HEK293 (cell line): ENCODE results near the gene KCNK2.

Source experiments
- CTCF ChIA-PET: fragments of 350-600 bp; formaldehyde crosslinking; extraction: SDS; loops from one replicate; lab custom pipeline; 2021; ENCODE audit warnings: antibody characterized with exemption; lab: Yijun Ruan, JAX
- POLR2A ChIA-PET: fragments of 300-600 bp; formaldehyde crosslinking; extraction: SDS; loops from one replicate; lab custom pipeline; 2020; ENCODE audit warnings: antibody characterized with exemption, inconsistent platforms; lab: Yijun Ruan, JAX
- H3K27ac ChIP-seq: fragments of 200-500 bp; sonication (Bioruptor generic); 2 replicates; pipeline ENCODE4 v1.5.1; 2014; ENCODE audit warnings: low read depth, low read length, control low read depth, inconsistent platforms; ENCODE audit errors: extremely low read depth
- H3K36me3 ChIP-seq, 2 experiments: fragments of 200-500 bp in 1 of 2; sonication (Bioruptor generic) in 1 of 2; 1 replicate in 1 of 2; 2 replicates in 1 of 2; pipeline ENCODE4 v1.5.1; 2014 to 2017; ENCODE audit warnings: inconsistent platforms in 2 of 2, low read length in 2 of 2; ENCODE audit not compliant: control insufficient read depth in 2 of 2, insufficient read depth in 1 of 2
- H3K4me1 ChIP-seq: fragments of 200-500 bp; sonication (Bioruptor generic); 2 replicates; pipeline ENCODE4 v1.5.1; 2014; ENCODE audit warnings: mild to moderate bottlenecking, low read length, inconsistent platforms; ENCODE audit not compliant: control insufficient read depth, insufficient read depth
- H3K4me3 ChIP-seq: 2 replicates; pipeline ENCODE4 v1.5.1; 2011; ENCODE audit warnings: low read depth, mild to moderate bottlenecking, control low read depth, low read length, moderate library complexity
- H3K9me3 ChIP-seq: fragments of 200-500 bp; sonication (Bioruptor generic); 2 replicates; pipeline ENCODE4 v1.5.1; 2014; ENCODE audit warnings: low read depth, low read length, inconsistent platforms; ENCODE audit not compliant: control insufficient read depth, insufficient read depth
- SCRT1 ChIP-seq: fragments of 450-650 bp; formaldehyde crosslinking; IDR thresholded peaks from 2 replicates; pipeline ENCODE4 v1.5.1; 2016; ENCODE audit warnings: missing biosample characterization, missing genetic modification characterization, borderline replicate concordance
- SCRT2 ChIP-seq: fragments of 450-650 bp; formaldehyde crosslinking; IDR thresholded peaks from 2 replicates; pipeline ENCODE4 v1.5.1; 2016; ENCODE audit warnings: missing biosample characterization, missing genetic modification characterization
- SP3 ChIP-seq: fragments of 450-650 bp; formaldehyde crosslinking; IDR thresholded peaks from 2 replicates; pipeline ENCODE4 v1.5.1; 2016; ENCODE audit warnings: missing biosample characterization, missing genetic modification characterization
- ZBTB20 ChIP-seq: fragments of 450-650 bp; formaldehyde crosslinking; IDR thresholded peaks from 2 replicates; pipeline ENCODE4 v1.5.1; 2016; ENCODE audit warnings: missing biosample characterization, missing genetic modification characterization
- ZFP37 ChIP-seq: fragments of 450-650 bp; formaldehyde crosslinking; IDR thresholded peaks from 2 replicates; pipeline ENCODE4 v1.5.1; 2016; ENCODE audit warnings: missing biosample characterization, missing genetic modification characterization
- ZNF10 ChIP-seq: fragments of 450-650 bp; formaldehyde crosslinking; IDR thresholded peaks from 2 replicates; pipeline ENCODE4 v1.5.1; 2017; ENCODE audit warnings: missing biosample characterization, missing genetic modification characterization
- ZNF138 ChIP-seq: fragments of 450-650 bp; formaldehyde crosslinking; IDR thresholded peaks from 2 replicates; pipeline ENCODE4 v1.5.1; 2016; ENCODE audit warnings: missing biosample characterization, missing genetic modification characterization, borderline replicate concordance
- ZNF174 ChIP-seq: fragments of 450-650 bp; formaldehyde crosslinking; IDR thresholded peaks from 2 replicates; pipeline ENCODE4 v1.5.0; 2017; ENCODE audit warnings: missing biosample characterization, mild to moderate bottlenecking, missing genetic modification characterization
- ZNF184 ChIP-seq: fragments of 450-650 bp; IDR thresholded peaks from 2 replicates; pipeline ENCODE4 v1.5.1; 2018; ENCODE audit warnings: missing biosample characterization, mild to moderate bottlenecking, missing genetic modification characterization
- ZNF2 ChIP-seq: fragments of 450-650 bp; formaldehyde crosslinking; IDR thresholded peaks from 2 replicates; pipeline ENCODE4 v1.5.1; 2016; ENCODE audit warnings: missing biosample characterization, missing genetic modification characterization
- ZNF335 ChIP-seq: fragments of 450-650 bp; formaldehyde crosslinking; conservative IDR thresholded peaks from 2 replicates; pipeline ENCODE4 v1.5.1; 2016; ENCODE audit warnings: missing biosample characterization, missing genetic modification characterization
- ZNF747 ChIP-seq: fragments of 450-650 bp; formaldehyde crosslinking; IDR thresholded peaks from 2 replicates; pipeline ENCODE4 v1.5.1; 2016; ENCODE audit warnings: missing biosample characterization, missing genetic modification characterization
- TF ChIP-seq, protein P1 (sequence below): fragments of 450-650 bp; formaldehyde crosslinking; IDR thresholded peaks from 2 replicates; pipeline ENCODE4 v1.5.1; 2017; ENCODE audit warnings: missing biosample characterization, missing genetic modification characterization
- TF ChIP-seq, protein P2 (sequence below): fragments of 450-650 bp; formaldehyde crosslinking; IDR thresholded peaks from 2 replicates; pipeline ENCODE4 v1.5.1; 2016; ENCODE audit warnings: missing biosample characterization, missing genetic modification characterization
- TF ChIP-seq, protein P3 (sequence below): fragments of 450-650 bp; formaldehyde crosslinking; conservative IDR thresholded peaks from 2 replicates; pipeline ENCODE4 v1.5.1; 2016; ENCODE audit warnings: low read depth, missing biosample characterization, missing genetic modification characterization

The KCNK2 gene

GRCh38 chr1:215083383-215083961 is 935 bp downstream of the KCNK2 start:
- CTCF ChIA-PET, result interaction anchor here (1.1 kb wide), 1 partner anchor 118 kb away, joined by 4 read pairs; no protein-coding TSS in a partner anchor
- POLR2A ChIA-PET, result no interaction called here
- H3K36me3 ChIP-seq, result no peaks in the 10 kb centered on the region
- TF ChIP-seq SCRT2 (tag by site-specific recombination), result peak; percentile 91
- 0 out of 2 replicates have a peak, but pooled peaks have one; percentile 42 for TF ChIP-seq SCRT1 (tag by site-specific recombination)
- 0 out of 2 replicates have a peak, but pooled peaks have one; percentile 19 for TF ChIP-seq ZBTB20 (tag by site-specific recombination)
- peak; percentile 39; the same call in 1 of the 2 replicates for TF ChIP-seq SP3 (tag by site-specific recombination)
- TF ChIP-seq, protein P1, sequence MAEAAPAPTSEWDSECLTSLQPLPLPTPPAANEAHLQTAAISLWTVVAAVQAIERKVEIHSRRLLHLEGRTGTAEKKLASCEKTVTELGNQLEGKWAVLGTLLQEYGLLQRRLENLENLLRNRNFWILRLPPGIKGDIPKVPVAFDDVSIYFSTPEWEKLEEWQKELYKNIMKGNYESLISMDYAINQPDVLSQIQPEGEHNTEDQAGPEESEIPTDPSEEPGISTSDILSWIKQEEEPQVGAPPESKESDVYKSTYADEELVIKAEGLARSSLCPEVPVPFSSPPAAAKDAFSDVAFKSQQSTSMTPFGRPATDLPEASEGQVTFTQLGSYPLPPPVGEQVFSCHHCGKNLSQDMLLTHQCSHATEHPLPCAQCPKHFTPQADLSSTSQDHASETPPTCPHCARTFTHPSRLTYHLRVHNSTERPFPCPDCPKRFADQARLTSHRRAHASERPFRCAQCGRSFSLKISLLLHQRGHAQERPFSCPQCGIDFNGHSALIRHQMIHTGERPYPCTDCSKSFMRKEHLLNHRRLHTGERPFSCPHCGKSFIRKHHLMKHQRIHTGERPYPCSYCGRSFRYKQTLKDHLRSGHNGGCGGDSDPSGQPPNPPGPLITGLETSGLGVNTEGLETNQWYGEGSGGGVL (tag by site-specific recombination), result peak; percentile 71
- no peak for TF ChIP-seq ZNF174 (tag by site-specific recombination)
- TF ChIP-seq, protein P2, sequence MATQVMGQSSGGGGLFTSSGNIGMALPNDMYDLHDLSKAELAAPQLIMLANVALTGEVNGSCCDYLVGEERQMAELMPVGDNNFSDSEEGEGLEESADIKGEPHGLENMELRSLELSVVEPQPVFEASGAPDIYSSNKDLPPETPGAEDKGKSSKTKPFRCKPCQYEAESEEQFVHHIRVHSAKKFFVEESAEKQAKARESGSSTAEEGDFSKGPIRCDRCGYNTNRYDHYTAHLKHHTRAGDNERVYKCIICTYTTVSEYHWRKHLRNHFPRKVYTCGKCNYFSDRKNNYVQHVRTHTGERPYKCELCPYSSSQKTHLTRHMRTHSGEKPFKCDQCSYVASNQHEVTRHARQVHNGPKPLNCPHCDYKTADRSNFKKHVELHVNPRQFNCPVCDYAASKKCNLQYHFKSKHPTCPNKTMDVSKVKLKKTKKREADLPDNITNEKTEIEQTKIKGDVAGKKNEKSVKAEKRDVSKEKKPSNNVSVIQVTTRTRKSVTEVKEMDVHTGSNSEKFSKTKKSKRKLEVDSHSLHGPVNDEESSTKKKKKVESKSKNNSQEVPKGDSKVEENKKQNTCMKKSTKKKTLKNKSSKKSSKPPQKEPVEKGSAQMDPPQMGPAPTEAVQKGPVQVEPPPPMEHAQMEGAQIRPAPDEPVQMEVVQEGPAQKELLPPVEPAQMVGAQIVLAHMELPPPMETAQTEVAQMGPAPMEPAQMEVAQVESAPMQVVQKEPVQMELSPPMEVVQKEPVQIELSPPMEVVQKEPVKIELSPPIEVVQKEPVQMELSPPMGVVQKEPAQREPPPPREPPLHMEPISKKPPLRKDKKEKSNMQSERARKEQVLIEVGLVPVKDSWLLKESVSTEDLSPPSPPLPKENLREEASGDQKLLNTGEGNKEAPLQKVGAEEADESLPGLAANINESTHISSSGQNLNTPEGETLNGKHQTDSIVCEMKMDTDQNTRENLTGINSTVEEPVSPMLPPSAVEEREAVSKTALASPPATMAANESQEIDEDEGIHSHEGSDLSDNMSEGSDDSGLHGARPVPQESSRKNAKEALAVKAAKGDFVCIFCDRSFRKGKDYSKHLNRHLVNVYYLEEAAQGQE (tag by site-specific recombination), result peak; percentile 62
- no peak for TF ChIP-seq ZNF2 (tag by site-specific recombination)
- TF ChIP-seq ZNF335, result peak; percentile 73
- TF ChIP-seq, all 188 proteins: peak for 7
- Histone ChIP-seq H3K27ac (no peak overlapping the region), H3K4me1 (no peaks in the 10 kb centered on the region), H3K4me3 (peak overlapping the region; percentile 42), H3K9me3 (no peaks in the 10 kb centered on the region)

DNA sequence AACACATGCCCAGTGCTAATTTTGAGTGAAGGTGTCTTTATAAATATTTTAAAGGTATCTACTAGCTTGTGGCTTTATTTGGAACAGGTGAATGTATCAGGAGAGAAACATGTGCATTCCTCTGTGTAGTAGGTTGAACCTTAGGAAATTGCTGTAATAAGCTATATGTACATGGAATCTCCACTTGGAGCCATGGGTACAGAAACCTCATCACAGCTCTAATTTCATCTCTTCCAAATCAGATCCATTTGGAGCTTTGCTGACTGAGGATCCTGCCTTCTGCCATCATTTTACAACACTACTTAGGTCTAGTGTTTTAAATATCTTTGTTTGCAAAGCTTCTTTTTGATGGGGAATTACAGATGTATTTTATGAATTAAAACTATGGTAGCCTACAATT is 2.1 kb downstream of the KCNK2 start:
- H3K9me3 ChIP-seq, result no peaks in the 10 kb centered on the region
- ChIA-PET POLR2A (no interaction called here), CTCF (interaction anchor here (0.7 to 1.1 kb wide), 2 partner anchors 119 to 396 kb away, joined by 3 to 4 read pairs; no protein-coding TSS in a partner anchor)
- no peaks in the 10 kb centered on the region for H3K4me1 ChIP-seq
- H3K4me3 ChIP-seq, result no peak overlapping the region
- no peak for TF ChIP-seq ZNF138 (tag by site-specific recombination)
- no peak for TF ChIP-seq ZNF747
- TF ChIP-seq ZNF10, result no peak
- no peak for TF ChIP-seq ZFP37 (tag by site-specific recombination)
- TF ChIP-seq ZNF184 (tag by site-specific recombination), result no peak
- TF ChIP-seq, protein P3, sequence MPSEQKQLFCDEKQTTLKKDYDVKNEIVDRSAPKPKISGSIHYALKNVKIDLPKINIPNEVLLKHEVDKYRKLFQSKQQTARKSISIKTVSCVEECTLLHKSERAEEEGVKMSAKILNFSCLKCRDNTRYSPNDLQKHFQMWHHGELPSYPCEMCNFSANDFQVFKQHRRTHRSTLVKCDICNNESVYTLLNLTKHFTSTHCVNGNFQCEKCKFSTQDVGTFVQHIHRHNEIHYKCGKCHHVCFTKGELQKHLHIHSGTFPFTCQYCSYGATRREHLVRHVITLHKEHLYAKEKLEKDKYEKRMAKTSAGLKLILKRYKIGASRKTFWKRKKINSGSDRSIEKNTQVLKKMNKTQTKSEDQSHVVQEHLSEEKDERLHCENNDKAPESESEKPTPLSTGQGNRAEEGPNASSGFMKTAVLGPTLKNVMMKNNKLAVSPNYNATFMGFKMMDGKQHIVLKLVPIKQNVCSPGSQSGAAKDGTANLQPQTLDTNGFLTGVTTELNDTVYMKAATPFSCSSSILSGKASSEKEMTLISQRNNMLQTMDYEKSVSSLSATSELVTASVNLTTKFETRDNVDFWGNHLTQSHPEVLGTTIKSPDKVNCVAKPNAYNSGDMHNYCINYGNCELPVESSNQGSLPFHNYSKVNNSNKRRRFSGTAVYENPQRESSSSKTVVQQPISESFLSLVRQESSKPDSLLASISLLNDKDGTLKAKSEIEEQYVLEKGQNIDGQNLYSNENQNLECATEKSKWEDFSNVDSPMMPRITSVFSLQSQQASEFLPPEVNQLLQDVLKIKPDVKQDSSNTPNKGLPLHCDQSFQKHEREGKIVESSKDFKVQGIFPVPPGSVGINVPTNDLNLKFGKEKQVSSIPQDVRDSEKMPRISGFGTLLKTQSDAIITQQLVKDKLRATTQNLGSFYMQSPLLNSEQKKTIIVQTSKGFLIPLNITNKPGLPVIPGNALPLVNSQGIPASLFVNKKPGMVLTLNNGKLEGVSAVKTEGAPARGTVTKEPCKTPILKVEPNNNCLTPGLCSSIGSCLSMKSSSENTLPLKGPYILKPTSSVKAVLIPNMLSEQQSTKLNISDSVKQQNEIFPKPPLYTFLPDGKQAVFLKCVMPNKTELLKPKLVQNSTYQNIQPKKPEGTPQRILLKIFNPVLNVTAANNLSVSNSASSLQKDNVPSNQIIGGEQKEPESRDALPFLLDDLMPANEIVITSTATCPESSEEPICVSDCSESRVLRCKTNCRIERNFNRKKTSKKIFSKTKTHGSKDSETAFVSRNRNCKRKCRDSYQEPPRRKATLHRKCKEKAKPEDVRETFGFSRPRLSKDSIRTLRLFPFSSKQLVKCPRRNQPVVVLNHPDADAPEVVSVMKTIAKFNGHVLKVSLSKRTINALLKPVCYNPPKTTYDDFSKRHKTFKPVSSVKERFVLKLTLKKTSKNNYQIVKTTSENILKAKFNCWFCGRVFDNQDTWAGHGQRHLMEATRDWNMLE (tag by site-specific recombination), result no peak
- TF ChIP-seq, all 188 proteins: peak for 0
- Histone ChIP-seq H3K36me3 (no peaks in the 10 kb centered on the region), H3K27ac (no peak overlapping the region)
